ENCODE measurements around the gene MGLL.

DNA sequence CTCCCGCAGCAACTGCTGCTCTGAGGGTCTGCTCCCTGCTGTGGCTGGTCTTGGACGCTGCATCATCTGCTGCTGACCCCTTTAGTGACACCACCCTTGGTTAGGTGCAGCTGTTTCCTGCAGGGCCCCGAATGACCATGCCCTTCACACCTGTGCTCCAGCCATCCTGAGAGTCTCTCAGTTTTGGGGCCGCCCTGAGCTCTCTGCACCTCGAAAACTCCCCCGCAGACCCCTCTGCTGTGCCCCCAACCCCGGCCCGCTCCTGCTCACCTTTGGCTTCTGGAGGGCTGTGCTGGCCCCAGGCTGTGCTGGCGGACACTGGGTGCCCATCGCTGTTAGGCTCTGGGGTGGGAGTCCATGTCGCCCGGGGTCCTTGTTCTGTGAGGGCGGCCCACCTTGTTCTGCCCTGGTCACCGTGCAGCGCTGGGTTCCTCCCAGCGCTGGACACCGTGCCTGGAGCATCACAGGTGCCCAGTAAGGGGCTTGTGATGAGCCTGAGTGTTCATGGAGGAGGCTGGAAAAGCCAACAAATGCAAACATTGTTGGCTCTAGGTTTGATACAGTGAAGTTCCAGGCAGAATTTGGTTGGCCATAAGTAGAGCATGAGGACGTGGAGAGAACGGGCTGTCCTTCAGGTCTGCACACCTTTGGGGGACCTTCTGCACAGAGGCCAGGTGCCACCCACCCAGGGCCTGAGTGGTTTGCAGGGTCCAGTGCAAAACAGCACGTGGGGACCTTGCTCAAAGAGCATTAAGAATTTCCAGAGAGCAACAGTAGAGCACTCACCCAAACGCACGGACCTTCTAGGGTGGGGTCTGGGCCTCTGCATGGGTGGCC is 137.2 kb downstream of the MGLL start:
- TF ChIP-seq, protein P1, sequence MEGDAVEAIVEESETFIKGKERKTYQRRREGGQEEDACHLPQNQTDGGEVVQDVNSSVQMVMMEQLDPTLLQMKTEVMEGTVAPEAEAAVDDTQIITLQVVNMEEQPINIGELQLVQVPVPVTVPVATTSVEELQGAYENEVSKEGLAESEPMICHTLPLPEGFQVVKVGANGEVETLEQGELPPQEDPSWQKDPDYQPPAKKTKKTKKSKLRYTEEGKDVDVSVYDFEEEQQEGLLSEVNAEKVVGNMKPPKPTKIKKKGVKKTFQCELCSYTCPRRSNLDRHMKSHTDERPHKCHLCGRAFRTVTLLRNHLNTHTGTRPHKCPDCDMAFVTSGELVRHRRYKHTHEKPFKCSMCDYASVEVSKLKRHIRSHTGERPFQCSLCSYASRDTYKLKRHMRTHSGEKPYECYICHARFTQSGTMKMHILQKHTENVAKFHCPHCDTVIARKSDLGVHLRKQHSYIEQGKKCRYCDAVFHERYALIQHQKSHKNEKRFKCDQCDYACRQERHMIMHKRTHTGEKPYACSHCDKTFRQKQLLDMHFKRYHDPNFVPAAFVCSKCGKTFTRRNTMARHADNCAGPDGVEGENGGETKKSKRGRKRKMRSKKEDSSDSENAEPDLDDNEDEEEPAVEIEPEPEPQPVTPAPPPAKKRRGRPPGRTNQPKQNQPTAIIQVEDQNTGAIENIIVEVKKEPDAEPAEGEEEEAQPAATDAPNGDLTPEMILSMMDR (IDR thresholded peaks at IDR 0.05 in 4 of 5, conservative IDR thresholded peaks at IDR 0.05 in 1 of 5), result no peak
- no peak for TF ChIP-seq POLR2A (IDR thresholded peaks at IDR 0.05)

Data from gastrocnemius medialis (tissue), 4 donors.